ENCODE data around the gene LEMD2.

DNA sequence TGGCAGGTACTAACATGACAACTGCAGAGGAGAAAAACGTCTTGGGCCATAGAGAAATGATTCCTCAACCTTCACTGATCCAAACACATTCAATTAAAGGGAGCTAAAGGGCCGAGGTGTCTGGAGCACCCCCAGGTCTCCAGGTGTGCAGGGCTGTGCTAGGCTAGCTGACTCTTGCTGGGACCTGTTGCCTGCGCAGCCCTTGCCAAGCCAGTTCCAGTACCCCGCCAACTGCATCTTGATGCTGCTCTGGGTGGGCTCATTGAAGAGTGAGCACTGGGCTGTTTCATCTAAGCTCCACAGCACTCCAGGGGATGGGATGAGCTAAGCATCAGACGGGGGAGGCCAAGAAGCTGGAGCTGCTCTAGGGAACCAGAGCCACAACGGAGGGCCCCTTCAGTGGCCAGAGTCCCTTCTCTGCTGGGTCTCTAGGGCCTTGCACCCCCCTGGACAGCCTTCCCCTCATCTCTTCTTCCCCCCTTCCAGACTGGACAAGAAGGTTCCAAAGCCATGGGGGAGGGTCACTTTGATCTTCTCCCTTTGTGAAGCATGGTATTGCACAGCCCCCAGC lies 15.9 kb downstream of the LEMD2 start:
- TF ChIP-seq, protein P1, sequence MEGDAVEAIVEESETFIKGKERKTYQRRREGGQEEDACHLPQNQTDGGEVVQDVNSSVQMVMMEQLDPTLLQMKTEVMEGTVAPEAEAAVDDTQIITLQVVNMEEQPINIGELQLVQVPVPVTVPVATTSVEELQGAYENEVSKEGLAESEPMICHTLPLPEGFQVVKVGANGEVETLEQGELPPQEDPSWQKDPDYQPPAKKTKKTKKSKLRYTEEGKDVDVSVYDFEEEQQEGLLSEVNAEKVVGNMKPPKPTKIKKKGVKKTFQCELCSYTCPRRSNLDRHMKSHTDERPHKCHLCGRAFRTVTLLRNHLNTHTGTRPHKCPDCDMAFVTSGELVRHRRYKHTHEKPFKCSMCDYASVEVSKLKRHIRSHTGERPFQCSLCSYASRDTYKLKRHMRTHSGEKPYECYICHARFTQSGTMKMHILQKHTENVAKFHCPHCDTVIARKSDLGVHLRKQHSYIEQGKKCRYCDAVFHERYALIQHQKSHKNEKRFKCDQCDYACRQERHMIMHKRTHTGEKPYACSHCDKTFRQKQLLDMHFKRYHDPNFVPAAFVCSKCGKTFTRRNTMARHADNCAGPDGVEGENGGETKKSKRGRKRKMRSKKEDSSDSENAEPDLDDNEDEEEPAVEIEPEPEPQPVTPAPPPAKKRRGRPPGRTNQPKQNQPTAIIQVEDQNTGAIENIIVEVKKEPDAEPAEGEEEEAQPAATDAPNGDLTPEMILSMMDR (IDR thresholded peaks at IDR 0.05): no peak
- TF ChIP-seq GATA2 (CRISPR knock-in tag; IDR thresholded peaks at IDR 0.05): no peak
